Ovary (tissue), 3 donors: ENCODE results near the gene SEC31B.

ENCODE experiments used
- POLR2A ChIP-seq: fragments of 450-650 bp; IDR thresholded peaks from one replicate; pipeline ENCODE4 v1.6.1; 2017; ENCODE audit warnings: antibody characterized with exemption, mild to moderate bottlenecking, moderate library complexity
- TF ChIP-seq, protein P1 (sequence below), 3 donors: fragments of 450-650 bp in 2 of 3; fragments of 200-600 bp in 1 of 3; IDR thresholded peaks; one replicate each; pipeline versions ENCODE4 v1.5.1 to v1.8.0; 2016 to 2022; ENCODE audit warnings: antibody characterized with exemption in 3 of 3, mild to moderate bottlenecking in 1 of 3
- donor health status: DM: no; HTN: no; CAD: no.

DNA sequence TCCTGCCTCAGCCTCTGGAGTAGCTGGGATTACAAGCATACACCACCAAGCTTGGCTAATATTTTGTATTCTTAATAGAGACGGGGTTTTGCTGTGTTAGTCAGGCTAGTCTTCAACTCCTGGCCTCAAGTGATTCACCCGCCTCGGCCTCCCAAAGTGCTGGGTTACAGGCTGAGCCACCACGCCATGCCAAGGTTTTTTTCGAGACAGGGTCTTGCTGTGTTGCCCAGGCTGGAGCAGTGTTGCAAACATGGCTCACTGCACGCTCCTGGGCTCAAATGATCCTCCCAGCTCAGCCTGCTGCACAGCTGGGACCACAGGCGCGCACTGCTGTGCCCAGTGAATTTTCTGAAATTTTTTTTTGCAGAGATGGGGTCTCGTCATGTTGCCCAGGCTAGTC is 3.3 kb upstream of the SEC31B start:
- no peak for TF ChIP-seq POLR2A
- TF ChIP-seq, protein P1, sequence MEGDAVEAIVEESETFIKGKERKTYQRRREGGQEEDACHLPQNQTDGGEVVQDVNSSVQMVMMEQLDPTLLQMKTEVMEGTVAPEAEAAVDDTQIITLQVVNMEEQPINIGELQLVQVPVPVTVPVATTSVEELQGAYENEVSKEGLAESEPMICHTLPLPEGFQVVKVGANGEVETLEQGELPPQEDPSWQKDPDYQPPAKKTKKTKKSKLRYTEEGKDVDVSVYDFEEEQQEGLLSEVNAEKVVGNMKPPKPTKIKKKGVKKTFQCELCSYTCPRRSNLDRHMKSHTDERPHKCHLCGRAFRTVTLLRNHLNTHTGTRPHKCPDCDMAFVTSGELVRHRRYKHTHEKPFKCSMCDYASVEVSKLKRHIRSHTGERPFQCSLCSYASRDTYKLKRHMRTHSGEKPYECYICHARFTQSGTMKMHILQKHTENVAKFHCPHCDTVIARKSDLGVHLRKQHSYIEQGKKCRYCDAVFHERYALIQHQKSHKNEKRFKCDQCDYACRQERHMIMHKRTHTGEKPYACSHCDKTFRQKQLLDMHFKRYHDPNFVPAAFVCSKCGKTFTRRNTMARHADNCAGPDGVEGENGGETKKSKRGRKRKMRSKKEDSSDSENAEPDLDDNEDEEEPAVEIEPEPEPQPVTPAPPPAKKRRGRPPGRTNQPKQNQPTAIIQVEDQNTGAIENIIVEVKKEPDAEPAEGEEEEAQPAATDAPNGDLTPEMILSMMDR (IDR thresholded peaks at IDR 0.05), result no peak
